ENCODE measurements around the gene YWHAG. TPM values are rescaled to one million over a fixed set of nuclear protein-coding genes. Genes with fewer than 3 reads are reported as not detected.
"Not testable (repeated sequence)": the region's sequence is repeated elsewhere in the genome, so short reads cannot be mapped to it uniquely, and the experiment has no call there.

YWHAG gene
- total RNA-seq, 2 donors from 2014 or later, result 104 to 121 TPM

DNA sequence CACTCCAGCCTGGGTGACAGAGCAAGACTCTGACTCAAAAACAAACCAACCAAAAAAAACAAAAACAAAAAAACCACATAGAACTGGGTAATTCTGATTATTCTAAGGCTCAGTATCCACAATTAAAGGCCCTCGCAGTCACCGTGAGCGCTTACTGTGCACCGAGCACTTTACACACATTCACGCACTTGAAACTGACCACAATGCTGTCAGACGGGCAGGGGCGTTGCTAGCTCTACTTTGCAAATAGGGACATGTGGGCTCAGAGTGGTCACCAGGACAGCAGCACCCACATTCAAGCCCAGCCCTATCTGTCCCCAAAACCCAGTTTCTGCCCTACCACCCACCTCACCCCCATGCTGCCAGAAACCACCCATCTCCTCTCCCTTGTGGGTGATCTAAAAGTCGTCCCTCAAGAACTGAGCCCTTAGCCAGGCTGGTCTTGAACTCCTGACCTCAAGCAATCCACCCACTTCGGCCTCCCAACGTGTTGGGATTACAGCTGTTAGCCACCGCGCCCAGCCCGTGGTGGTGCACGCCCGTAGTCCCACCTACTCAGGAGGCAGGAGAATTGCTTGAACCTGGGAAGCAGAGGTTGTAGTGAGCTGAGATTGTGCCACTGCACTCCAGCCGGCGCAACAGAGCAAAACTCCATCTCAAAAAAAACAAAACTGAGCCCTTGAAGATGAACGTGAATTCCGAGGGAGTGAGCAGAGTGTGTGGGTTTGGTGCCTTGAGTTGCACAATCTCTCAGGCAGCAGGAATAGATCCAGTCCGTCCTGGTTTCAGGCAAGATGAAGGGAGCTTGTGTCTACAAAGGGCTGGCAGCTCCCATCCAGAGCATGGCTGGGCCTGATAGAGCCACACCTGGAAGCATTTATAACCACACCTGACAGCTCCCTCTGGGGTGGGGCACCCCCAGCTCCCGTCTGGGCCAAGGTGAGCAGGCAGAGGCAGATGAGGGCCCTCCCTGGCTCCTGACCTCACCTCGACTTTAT, 61.7 kb downstream of the YWHAG start:
- intact Hi-C loops (cut with DNase I), result no loop called here
- TF ChIP-seq, protein P1, sequence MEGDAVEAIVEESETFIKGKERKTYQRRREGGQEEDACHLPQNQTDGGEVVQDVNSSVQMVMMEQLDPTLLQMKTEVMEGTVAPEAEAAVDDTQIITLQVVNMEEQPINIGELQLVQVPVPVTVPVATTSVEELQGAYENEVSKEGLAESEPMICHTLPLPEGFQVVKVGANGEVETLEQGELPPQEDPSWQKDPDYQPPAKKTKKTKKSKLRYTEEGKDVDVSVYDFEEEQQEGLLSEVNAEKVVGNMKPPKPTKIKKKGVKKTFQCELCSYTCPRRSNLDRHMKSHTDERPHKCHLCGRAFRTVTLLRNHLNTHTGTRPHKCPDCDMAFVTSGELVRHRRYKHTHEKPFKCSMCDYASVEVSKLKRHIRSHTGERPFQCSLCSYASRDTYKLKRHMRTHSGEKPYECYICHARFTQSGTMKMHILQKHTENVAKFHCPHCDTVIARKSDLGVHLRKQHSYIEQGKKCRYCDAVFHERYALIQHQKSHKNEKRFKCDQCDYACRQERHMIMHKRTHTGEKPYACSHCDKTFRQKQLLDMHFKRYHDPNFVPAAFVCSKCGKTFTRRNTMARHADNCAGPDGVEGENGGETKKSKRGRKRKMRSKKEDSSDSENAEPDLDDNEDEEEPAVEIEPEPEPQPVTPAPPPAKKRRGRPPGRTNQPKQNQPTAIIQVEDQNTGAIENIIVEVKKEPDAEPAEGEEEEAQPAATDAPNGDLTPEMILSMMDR (IDR thresholded peaks at IDR 0.05), result no peak

GRCh38 chr7:76294344-76295024, 64.3 kb downstream of the YWHAG start:
- no peaks in the 10 kb centered on the region for H3K27me3 ChIP-seq
- H3K9me3 ChIP-seq, result no peaks in the 10 kb centered on the region
- H3K9ac ChIP-seq (ENCODE audit: low read depth in 2 of 2, low read length in 2 of 2), result peak overlapping the region; percentile 40 to 68
- TF ChIP-seq, protein P1 (IDR thresholded peaks at IDR 0.05), result no peak
- H3K4me3 ChIP-seq, result no peak overlapping the region
- no peaks in the 10 kb centered on the region for H3K36me3 ChIP-seq
- peak; percentile 98 for DNase-seq
- H3K4me1 ChIP-seq, result peaks cover 30% of the 10 kb centered on the region
- intact Hi-C loops (cut with DNase I), result no loop called here
- H3K27ac ChIP-seq, result peak overlapping the region; percentile 92

More for the DNA sequence above, 61.7 kb downstream of the YWHAG start:
- Histone ChIP-seq H3K27me3 (no peaks in the 10 kb centered on the region), H3K4me3 (no peak overlapping the region), H3K9me3 (no peaks in the 10 kb centered on the region), H3K27ac (peak overlapping the region; percentile 86), H3K36me3 (no peaks in the 10 kb centered on the region), H3K4me1 (peaks cover 28% of the 10 kb centered on the region), H3K9ac (ENCODE audit: low read depth in 2 of 2, low read length in 2 of 2) (peak overlapping the region; percentile 61 to 64)
- DNase-seq, result peak; percentile 93

GRCh38 chr7:76293407-76293901, 65.3 kb downstream of the YWHAG start:
- Histone ChIP-seq H3K36me3 (no peaks in the 10 kb centered on the region), H3K9ac (ENCODE audit: low read depth in 2 of 2, low read length in 2 of 2) (no peak overlapping the region), H3K4me1 (peaks cover 30% of the 10 kb centered on the region), H3K27me3 (no peaks in the 10 kb centered on the region), H3K9me3 (no peaks in the 10 kb centered on the region), H3K4me3 (no peak overlapping the region), H3K27ac (peak overlapping the region; percentile 92)
- DNase-seq, result no peak
- TF ChIP-seq, protein P1 (IDR thresholded peaks at IDR 0.05), result no peak
- intact Hi-C loops (cut with DNase I), result no loop called here

DNA sequence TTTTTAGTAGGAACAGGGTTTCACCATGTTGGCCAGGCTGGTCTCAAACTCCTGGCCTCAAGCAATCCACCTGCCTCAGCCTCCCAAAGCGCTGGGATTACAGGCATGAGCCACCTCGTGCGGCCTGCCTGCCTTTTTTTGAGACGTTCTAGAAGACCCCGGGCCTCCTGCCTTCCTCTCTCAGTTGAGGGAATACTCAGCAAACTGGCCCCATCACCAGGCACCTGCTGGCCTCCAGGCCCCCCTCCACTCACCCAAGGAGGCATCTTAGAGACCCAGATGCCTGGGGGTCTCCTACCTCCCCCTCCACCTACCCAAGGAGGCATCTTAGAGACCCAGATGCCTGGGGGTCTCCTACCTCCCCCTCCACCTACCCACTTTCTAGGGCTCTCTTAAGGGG, 65.9 kb downstream of the YWHAG start:
- peak overlapping the region; percentile 92 for H3K27ac ChIP-seq
- H3K36me3 ChIP-seq; H3K9ac ChIP-seq (ENCODE audit: low read depth in 2 of 2, low read length in 2 of 2); H3K27me3 ChIP-seq; H3K4me3 ChIP-seq; intact Hi-C loops (cut with DNase I); DNase-seq; H3K9me3 ChIP-seq: not testable (repeated sequence)
- peaks cover 30% of the 10 kb centered on the region for H3K4me1 ChIP-seq

DNA sequence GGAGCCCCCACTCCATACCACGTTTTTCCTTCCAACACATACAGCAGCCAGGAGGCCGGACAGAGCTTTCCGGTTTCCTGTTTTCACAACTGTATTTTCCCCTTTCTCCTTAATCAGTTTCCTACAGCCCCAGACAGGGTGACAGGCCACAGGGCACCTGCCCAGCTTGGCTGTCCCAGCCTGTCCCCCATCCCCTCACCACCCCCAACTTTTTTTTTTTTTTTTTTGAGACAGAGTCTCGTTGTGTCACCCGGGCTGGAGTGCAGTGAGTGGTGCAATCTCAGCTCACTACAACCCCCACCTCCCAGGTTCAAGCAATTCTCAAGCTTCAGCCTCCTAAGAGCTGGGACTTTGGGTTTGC, 66.6 kb downstream of the YWHAG start:
- Histone ChIP-seq H3K9me3 (no peaks in the 10 kb centered on the region), H3K4me1 (peaks cover 29% of the 10 kb centered on the region)
- DNase-seq, result no peak

More for the DNA sequence above, 66.6 kb downstream of the YWHAG start:
- Histone ChIP-seq H3K36me3 (no peaks in the 10 kb centered on the region), H3K27me3 (no peaks in the 10 kb centered on the region), H3K4me3 (peak overlapping the region; percentile 17), H3K27ac (peak overlapping the region; percentile 92), H3K9ac (ENCODE audit: low read depth in 2 of 2, low read length in 2 of 2) (peak overlapping the region; percentile 64 to 74)
- intact Hi-C loops (cut with DNase I), result no loop called here
- TF ChIP-seq, protein P1 (IDR thresholded peaks at IDR 0.05), result no peak

Data from colonic mucosa (tissue), 4 donors.